Measurements from ENCODE around the gene ZNF609. TPM values are rescaled to one million over a fixed set of nuclear protein-coding genes. Genes with fewer than 3 reads are reported as not detected.

ZNF609 gene
- polyA plus RNA-seq, 1 donor, result 24.4 TPM

DNA sequence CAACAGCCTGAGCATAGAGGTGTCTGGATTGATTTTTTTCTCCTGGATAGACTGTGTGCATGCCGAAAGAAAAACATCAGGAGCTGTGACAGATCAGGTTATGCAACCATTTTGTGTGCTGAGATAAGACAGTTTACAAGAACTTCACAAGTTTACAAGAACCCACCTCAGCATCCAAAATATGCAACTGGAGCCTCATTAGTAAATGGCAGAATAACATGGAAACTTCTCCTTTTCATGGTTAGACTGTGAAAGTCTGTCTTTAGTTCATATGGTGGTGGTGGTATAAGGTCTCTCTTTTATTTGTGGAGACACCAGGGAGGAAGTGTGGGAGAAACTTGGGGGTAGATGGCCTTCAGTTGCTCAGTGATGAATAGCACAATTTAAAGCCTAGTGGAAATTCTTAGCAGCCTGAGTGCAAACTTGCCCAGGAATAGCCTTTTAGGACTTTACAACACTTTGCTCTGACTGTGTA is 3.7 kb upstream of the ZNF609 start:
- H3K9me3 ChIP-seq (ENCODE audit: control insufficient read depth, low read depth, low read length), result no peaks in the 10 kb centered on the region
- H3K27ac ChIP-seq (ENCODE audit: low read length), result no peak overlapping the region
- H3K36me3 ChIP-seq (ENCODE audit: control insufficient read depth, insufficient read depth, low read length), result peaks cover 14% of the 10 kb centered on the region
- H3K4me3 ChIP-seq (ENCODE audit: low read length), result no peak overlapping the region
- H3K27me3 ChIP-seq (ENCODE audit: control insufficient read depth, insufficient read depth, low read length), result no peaks in the 10 kb centered on the region
- no CpG with 5 or more reads among the region's 1 CpG for WGBS (ENCODE audit: insufficient coverage, low lambda C conversion rate)
- H3K4me1 ChIP-seq (ENCODE audit: control insufficient read depth, insufficient read depth, low read length), result peaks cover 22% of the 10 kb centered on the region
- DNase-seq, result no peak

DNA sequence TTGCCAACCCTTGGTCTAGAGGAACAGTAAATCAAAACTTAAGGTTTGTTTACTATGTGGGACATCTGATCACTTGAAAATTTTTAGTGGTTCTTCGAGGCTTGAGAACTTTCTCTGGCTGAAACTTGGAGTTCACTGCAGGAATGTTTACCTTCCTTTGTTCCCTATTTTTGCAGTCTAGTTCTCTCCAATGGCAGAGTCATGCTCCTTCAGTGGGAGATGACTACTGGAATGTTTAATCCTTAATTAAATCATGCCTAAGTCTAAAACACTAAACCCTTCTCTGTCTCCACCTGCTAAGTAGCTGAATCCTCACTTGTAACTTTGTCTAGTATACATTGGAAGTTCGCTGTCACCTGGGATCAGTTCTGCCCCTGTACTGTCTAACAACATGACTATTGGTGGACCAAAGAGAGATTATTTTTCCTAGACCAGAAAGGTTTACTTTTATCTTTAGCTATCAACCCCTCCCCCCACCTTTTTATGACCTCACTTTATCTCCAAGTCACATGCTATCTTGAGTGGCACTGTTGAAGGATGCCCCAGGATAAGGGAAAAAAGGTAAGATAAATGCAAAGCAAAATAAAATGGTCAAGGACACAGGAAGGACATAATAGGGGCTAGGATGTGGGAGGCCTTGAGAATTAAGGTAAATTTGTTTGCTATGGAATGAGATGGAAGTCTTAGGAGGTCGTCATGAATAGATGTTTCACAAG is 1.2 kb upstream of the ZNF609 start:
- Histone ChIP-seq H3K27me3 (ENCODE audit: control insufficient read depth, insufficient read depth, low read length) (no peaks in the 10 kb centered on the region), H3K27ac (ENCODE audit: low read length) (peak overlapping the region; percentile 10), H3K36me3 (ENCODE audit: control insufficient read depth, insufficient read depth, low read length) (peaks cover 14% of the 10 kb centered on the region), H3K9me3 (ENCODE audit: control insufficient read depth, low read depth, low read length) (no peaks in the 10 kb centered on the region), H3K4me1 (ENCODE audit: control insufficient read depth, insufficient read depth, low read length) (peaks cover 27% of the 10 kb centered on the region), H3K4me3 (ENCODE audit: low read length) (no peak overlapping the region)
- peak in 1 of 2 donors; percentile 34 for DNase-seq
- no CpG with 5 or more reads among the region's 3 CpGs for WGBS (ENCODE audit: insufficient coverage, low lambda C conversion rate)

DNA sequence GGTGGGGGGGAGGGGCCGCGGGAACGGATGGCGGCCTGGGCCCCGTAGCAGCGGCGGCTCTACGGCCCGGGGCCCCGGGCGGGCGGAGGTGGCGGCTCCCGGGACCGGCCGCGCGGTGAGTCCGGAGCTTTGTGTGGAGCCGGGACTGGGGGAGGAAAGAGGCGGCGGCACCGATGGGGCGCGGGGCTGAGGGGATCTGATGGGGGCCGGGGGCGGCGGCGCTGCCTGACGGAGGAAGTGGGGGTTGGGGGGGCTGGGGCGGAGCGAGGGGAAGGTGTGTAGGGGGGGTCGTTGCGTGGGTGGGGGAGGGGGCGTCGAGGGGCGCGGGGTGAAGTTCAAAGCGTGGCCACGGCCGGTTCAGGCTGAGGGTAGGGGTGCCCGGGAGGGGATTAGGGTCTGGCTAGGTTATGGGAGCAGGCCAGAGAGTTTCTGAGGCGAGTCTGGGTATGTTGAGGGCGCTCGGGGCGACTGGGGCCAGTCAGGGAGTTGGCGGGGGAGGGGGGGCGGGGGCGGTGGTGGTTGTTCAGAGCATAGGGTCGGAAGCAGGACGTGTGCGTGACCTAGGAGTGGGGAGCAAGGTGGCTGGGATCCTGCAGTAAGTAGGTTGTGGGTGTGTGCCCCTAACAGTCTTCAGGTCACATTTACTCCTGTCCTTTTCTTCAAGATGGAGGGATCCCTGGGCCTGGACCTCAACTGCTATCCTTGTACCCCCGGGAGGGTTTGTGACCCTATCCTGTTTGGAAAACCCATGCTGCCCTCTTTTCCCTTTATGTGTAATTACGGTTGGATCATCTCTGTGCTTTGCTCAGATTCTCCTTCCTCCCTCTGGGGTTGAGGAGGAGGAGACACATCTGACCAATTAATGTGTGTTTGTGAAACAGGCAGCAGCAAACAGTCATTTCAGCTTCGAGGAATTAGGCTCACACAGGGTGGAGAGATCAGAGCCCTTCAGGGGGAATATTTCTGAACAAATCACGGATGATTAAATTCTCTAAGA is 644 bp downstream of the ZNF609 start:
- Histone ChIP-seq H3K4me1 (ENCODE audit: control insufficient read depth, insufficient read depth, low read length) (peaks cover 25% of the 10 kb centered on the region), H3K27me3 (ENCODE audit: control insufficient read depth, insufficient read depth, low read length) (no peaks in the 10 kb centered on the region), H3K4me3 (ENCODE audit: low read length) (peak overlapping the region; percentile 63), H3K9me3 (ENCODE audit: control insufficient read depth, low read depth, low read length) (no peaks in the 10 kb centered on the region), H3K36me3 (ENCODE audit: control insufficient read depth, insufficient read depth, low read length) (peaks cover 5% of the 10 kb centered on the region), H3K27ac (ENCODE audit: low read length) (peak overlapping the region; percentile 60)
- DNase-seq, result peak; percentile 26 to 74
- WGBS (ENCODE audit: insufficient coverage, low lambda C conversion rate), result no CpG with 5 or more reads among the region's 56 CpGs

DNA sequence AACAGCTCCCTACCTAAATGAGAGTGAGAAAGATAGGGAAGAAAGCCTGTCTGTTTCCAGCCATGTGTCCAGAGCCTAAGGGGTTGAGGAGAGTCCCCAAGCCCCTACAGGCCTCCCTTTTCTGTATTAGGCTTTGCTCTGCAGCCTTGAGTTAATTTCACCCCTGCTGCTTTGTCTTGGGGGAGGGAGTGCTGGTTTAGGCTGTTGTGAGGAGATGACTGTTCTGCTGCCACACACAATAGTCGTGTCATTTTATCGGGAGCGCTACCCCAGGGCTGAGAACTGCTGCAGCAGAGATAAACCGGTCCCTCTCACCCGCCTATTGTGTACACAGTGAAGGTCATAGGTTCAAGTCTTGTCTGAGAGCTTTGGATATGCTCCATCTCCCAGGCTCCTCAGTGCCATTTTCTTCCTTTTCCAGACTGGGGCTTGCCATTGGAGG is 1.4 kb downstream of the ZNF609 start:
- H3K9me3 ChIP-seq (ENCODE audit: control insufficient read depth, low read depth, low read length), result no peaks in the 10 kb centered on the region
- peak overlapping the region; percentile 60 for H3K27ac ChIP-seq (ENCODE audit: low read length)
- peak overlapping the region; percentile 63 for H3K4me3 ChIP-seq (ENCODE audit: low read length)
- WGBS (ENCODE audit: insufficient coverage, low lambda C conversion rate), result no CpG with 5 or more reads among the region's 5 CpGs
- H3K4me1 ChIP-seq (ENCODE audit: control insufficient read depth, insufficient read depth, low read length), result peaks cover 25% of the 10 kb centered on the region
- H3K27me3 ChIP-seq (ENCODE audit: control insufficient read depth, insufficient read depth, low read length), result no peaks in the 10 kb centered on the region
- no peak for DNase-seq
- peaks cover 3% of the 10 kb centered on the region for H3K36me3 ChIP-seq (ENCODE audit: control insufficient read depth, insufficient read depth, low read length)

DNA sequence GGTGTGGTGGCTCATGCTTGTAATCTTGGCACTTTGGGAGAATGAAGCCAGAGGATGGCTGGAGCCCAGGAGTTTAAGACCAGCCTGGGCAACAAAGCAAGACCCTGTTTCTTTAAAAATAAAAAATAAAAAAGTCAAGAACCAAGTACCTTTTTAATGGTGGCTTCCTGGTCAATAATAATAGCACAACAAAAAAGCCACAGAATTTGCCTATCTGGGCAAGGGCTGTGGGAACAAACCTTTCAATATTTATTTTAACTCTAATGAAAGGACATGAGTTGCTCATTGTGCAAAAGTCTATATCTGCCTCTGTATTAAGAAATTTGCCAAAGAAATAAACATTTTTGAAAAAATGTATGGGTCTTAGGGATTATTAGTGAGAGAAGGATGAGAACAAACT is 2.1 kb downstream of the ZNF609 start:
- no peak for DNase-seq
- H3K4me1 ChIP-seq (ENCODE audit: control insufficient read depth, insufficient read depth, low read length), result peaks cover 25% of the 10 kb centered on the region
- no peaks in the 10 kb centered on the region for H3K9me3 ChIP-seq (ENCODE audit: control insufficient read depth, low read depth, low read length)
- H3K4me3 ChIP-seq (ENCODE audit: low read length), result no peak overlapping the region
- H3K36me3 ChIP-seq (ENCODE audit: control insufficient read depth, insufficient read depth, low read length), result peaks cover 3% of the 10 kb centered on the region
- no peaks in the 10 kb centered on the region for H3K27me3 ChIP-seq (ENCODE audit: control insufficient read depth, insufficient read depth, low read length)
- peak overlapping the region; percentile 60 for H3K27ac ChIP-seq (ENCODE audit: low read length)

DNA sequence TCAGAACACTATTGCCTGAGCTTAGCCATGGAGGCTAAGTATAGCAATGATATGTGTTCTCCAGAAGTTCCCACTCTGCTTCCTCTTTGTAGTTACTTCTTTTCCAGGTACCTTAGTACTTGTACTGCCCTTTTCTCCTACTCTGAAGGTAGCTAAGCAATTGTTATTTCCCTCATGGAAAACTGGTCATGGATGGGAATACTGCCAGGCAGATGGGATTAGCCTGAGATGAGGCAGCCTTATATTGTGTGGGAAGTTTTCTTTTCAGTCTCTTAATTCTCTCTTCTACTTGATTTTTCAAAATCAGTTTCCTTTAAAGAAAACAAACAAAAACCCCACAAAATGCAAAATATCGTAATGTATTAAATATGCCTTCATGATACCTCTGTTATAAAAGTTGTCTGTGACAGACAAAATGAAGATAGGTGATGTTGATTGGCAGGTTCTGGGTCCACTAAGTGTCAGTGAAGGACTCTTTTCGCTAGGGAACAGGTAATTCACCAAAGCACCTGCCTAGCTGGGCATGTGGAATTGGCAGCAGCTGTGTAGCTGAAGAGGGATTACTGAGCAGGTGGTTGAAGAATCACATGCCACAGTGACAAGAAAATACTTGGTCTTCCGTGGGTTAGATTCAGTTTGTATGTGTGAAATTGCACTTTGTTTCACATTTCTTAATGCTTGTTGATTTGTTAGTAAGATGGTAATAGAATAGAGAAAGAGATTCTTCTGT is 4.1 kb downstream of the ZNF609 start:
- H3K27ac ChIP-seq (ENCODE audit: low read length), result no peak overlapping the region
- peak in 1 of 2 donors; percentile 27 for DNase-seq

DNA sequence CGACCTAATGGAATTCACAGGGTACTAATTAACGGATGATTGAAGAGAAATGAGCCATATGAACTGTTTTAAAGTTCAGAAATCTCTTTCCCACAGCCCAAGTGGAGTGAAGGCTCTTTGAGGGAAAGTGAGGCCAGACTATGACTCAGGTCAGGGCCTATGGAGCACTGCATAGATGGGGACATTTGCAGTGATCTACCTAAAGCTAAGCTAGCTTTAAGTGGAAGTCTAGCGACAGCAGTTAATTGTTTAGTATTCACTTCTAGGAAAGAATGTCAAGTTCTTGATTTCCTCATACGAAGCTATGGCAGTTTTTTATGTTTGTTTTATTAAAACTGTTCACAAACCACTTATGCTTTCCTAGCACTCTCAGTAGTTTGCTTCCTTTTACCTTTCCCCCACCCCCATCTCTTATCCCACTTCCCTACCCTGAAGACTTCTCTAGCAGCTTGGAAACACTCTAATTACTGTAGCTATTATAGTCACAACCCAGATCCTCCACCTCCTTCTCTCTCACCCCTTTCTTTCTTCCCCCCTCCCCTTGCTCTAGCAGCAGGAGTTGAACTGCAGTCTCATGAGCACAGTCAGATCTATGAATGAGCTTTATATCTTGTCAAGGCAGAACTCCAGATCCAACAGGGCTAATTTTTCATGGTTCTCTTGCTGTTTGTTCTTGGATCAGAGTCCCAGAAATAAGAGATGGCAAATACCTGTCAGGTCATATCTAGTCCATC is 6.2 kb downstream of the ZNF609 start:
- DNase-seq, result no peak
- Histone ChIP-seq H3K9me3 (ENCODE audit: control insufficient read depth, low read depth, low read length) (no peaks in the 10 kb centered on the region), H3K4me1 (ENCODE audit: control insufficient read depth, insufficient read depth, low read length) (peaks cover 12% of the 10 kb centered on the region), H3K4me3 (ENCODE audit: low read length) (no peak overlapping the region), H3K27ac (ENCODE audit: low read length) (no peak overlapping the region), H3K27me3 (ENCODE audit: control insufficient read depth, insufficient read depth, low read length) (no peaks in the 10 kb centered on the region), H3K36me3 (ENCODE audit: control insufficient read depth, insufficient read depth, low read length) (peaks cover 14% of the 10 kb centered on the region)
- WGBS (ENCODE audit: insufficient coverage, low lambda C conversion rate), result 88% methylated on average over 2 of the region's 4 CpGs

More for the DNA sequence above, 4.1 kb downstream of the ZNF609 start:
- Histone ChIP-seq H3K27me3 (ENCODE audit: control insufficient read depth, insufficient read depth, low read length) (no peaks in the 10 kb centered on the region), H3K36me3 (ENCODE audit: control insufficient read depth, insufficient read depth, low read length) (peaks cover 7% of the 10 kb centered on the region), H3K4me3 (ENCODE audit: low read length) (no peak overlapping the region), H3K4me1 (ENCODE audit: control insufficient read depth, insufficient read depth, low read length) (peaks cover 20% of the 10 kb centered on the region), H3K9me3 (ENCODE audit: control insufficient read depth, low read depth, low read length) (no peaks in the 10 kb centered on the region)
- WGBS (ENCODE audit: insufficient coverage, low lambda C conversion rate), result no CpG with 5 or more reads among the region's 3 CpGs

DNA sequence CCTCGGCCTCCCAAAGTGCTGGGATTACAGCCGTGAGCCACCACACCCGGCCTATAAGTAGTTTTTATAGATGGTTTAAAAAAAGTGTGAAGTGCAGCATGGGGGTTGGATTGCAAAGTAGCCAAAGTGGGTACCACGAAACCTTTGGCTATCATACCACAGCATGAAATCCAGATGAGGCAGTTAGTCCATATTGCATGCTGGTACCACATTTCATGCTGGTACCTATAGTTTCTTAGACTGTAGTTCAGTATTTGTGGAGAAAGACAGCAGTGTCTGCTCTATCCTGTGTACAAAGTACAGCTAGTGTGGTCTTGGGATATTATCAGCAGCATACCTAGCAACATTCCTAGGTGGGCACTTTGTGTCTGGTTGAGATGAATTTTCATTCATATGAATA is 11.8 kb downstream of the ZNF609 start:
- H3K4me1 ChIP-seq (ENCODE audit: control insufficient read depth, insufficient read depth, low read length), result no peaks in the 10 kb centered on the region
- H3K36me3 ChIP-seq (ENCODE audit: control insufficient read depth, insufficient read depth, low read length), result peaks cover 14% of the 10 kb centered on the region
- WGBS (ENCODE audit: insufficient coverage, low lambda C conversion rate), result 100% methylated on average over 1 of the region's 4 CpGs
- no peak overlapping the region for H3K4me3 ChIP-seq (ENCODE audit: low read length)
- no peak for DNase-seq
- H3K9me3 ChIP-seq (ENCODE audit: control insufficient read depth, low read depth, low read length), result no peaks in the 10 kb centered on the region
- no peak overlapping the region for H3K27ac ChIP-seq (ENCODE audit: low read length)
- no peaks in the 10 kb centered on the region for H3K27me3 ChIP-seq (ENCODE audit: control insufficient read depth, insufficient read depth, low read length)

DNA sequence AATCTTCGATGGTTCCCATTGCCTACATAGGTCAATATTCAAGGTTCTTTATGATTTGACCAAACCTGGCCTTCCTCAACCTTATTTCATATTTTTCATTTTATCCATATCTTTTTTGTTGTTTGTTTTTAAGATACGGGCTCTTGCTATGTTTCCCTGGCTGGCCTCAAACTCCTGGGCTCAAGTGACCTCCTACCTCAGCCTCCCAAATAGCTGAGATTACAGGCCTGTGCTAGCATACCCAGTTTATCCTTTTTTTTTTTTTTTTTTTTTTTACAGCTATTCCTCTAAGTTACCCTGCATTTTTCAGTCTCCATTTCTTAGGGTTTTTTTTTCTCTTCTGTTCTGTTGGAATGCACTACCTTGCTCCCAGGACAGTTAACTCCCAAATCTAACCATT is 14.5 kb downstream of the ZNF609 start:
- no peak overlapping the region for H3K27ac ChIP-seq (ENCODE audit: low read length)
- H3K27me3 ChIP-seq (ENCODE audit: control insufficient read depth, insufficient read depth, low read length), result no peaks in the 10 kb centered on the region
- 71% methylated on average over 1 of the region's 2 CpGs for WGBS (ENCODE audit: insufficient coverage, low lambda C conversion rate)
- H3K4me3 ChIP-seq (ENCODE audit: low read length), result no peak overlapping the region
- no peak for DNase-seq
- H3K36me3 ChIP-seq (ENCODE audit: control insufficient read depth, insufficient read depth, low read length), result peaks cover 7% of the 10 kb centered on the region
- no peaks in the 10 kb centered on the region for H3K4me1 ChIP-seq (ENCODE audit: control insufficient read depth, insufficient read depth, low read length)
- H3K9me3 ChIP-seq (ENCODE audit: control insufficient read depth, low read depth, low read length), result no peaks in the 10 kb centered on the region

All from large intestine (tissue), 3 donors.